Pancreas (tissue), 10 donors: ENCODE results near the gene PLD4. TPM values are rescaled to one million over a fixed set of nuclear protein-coding genes. Genes with fewer than 3 reads are reported as not detected.

Experiments used
- ATAC-seq, 4 donors: fragments of 200-7000 bp; cut with Tn5 transposase; one replicate each; pipeline versions ENCODE4 v1.8.0 to v1.9.1; 2020; ENCODE audit warnings: mild to moderate bottlenecking in 4 of 4, moderate library complexity in 4 of 4
- DNase-seq, 6 donors: peaks; one replicate each; pipeline ENCODE4 v3.0.0-alpha.2; 2020
- FAIRE-seq: peaks from 2 replicates; lab custom pipeline; 2012; peaks lifted over from hg19 to GRCh38; lab: Jason Lieb, UNC
- H3K27ac ChIP-seq, 4 donors: fragments of 200-600 bp; sonication (generic); 1 replicate in 3 of 4; 2 replicates in 1 of 4; pipeline versions ENCODE4 v1.5.0 to v1.8.0; 2020
- H3K27me3 ChIP-seq, 4 donors: fragments of 200-600 bp; one replicate each; pipeline ENCODE4 v1.8.0; 2021
- H3K36me3 ChIP-seq, 3 donors: fragments of 200-600 bp; sonication (generic) in 1 of 3; one replicate each; pipeline versions ENCODE4 v1.5.0 to v1.8.0; 2020 to 2021
- H3K4me1 ChIP-seq, 3 donors: fragments of 200-600 bp; one replicate each; pipeline ENCODE4 v1.8.0; 2021
- H3K4me3 ChIP-seq, 4 donors: fragments of 200-600 bp; sonication (generic) in 2 of 4; one replicate each; pipeline versions ENCODE4 v1.5.0 to v1.8.0; 2020 to 2021
- H3K9me3 ChIP-seq, 4 donors: fragments of 200-600 bp; one replicate each; pipeline ENCODE4 v1.8.0; 2021
- CTCF ChIP-seq, 4 donors: fragments of 200-600 bp; sonication (generic) in 3 of 4; IDR thresholded peaks; one replicate each; pipeline versions ENCODE4 v1.5.0 to v1.8.0; 2021; ENCODE audit warnings: antibody characterized with exemption in 4 of 4
- WGBS, 2 donors: extraction: QIAGEN DNeasy Blood & Tissue Kit; methylation state at CpG; one replicate each; pipeline ENCODE4 v1.1.7; 2013; 5-methylcytosine and 5-hydroxymethylcytosine counted together
- intact Hi-C, 3 donors: fragments of 100-400 bp; cut with DNase I; formaldehyde crosslinking; loops; one replicate each; pipeline versions ENCODE4 v1.11.1 to v1.14.2; 2022
- polyA plus RNA-seq, 2 donors: library from polyadenylated mRNA; stranded (reverse); fragments of 200-250 nt; gene quantifications; one replicate each; pipeline ENCODE4 v1.2.3, GENCODE V29; 2013
- total RNA-seq, 6 donors: library from RNA; stranded (reverse); fragmentation: NEBNext Ultra II Directional in 4 of 6; extraction: Animal tissue kit (Norgen Biotek cat#: 25700) in 4 of 6; gene quantifications; one replicate each; pipeline versions ENCODE4 v1.2.1 to v1.2.4, GENCODE V29; 2021 to 2023
- donor health status: healthy with polysubstance abuse.
- donor health status: DM: no; HTN: no; CAD: no; lungs with moderate emphysema.
- donor health status: DM: no; HTN: no; CAD: no.
- donor health status: control.
- donor health status: control.
- donor health status: Bipolar disorder and iron deficiency.
- donor health status: DM: yes; HTN: yes; CAD: no.
- donor health status: DM: no; HTN: no; CAD: no.
- donor health status: DM: no; HTN: no; CAD: no.
- donor health status: DM: yes; HTN: yes; CAD: no.

The PLD4 gene
- total and polyA plus RNA-seq, 8 donors = 0.19 to 12.5 (median 0.52) TPM

DNA sequence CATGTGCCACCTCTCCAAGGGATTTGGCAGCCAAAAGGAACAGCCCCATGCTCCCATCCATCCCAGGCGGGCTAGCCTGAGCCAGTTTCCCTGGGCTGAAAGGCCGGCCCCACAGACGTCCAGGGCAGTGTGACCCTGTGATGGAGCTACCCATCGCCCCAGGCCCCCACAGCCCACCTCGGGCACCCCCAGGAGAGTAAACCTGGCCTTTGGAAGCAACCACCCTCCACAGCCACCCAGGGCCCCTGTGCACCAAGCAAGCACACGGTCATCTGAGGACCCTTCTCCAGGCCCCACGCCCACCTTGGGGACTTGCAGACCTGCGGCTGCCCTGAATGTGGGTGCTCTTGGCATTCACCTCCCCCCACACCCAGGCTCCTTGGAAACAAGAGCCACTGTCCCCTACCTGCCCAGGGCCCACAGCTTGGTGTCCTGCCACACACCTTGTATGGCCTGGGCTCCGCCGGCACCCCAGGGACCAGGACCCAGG, 45.1 kb downstream of the PLD4 start:
- peaks cover 21 to 24% (median 23%) of the 10 kb centered on the region in 3 donors for H3K4me1 ChIP-seq
- no peak overlapping the region for H3K27ac ChIP-seq

DNA sequence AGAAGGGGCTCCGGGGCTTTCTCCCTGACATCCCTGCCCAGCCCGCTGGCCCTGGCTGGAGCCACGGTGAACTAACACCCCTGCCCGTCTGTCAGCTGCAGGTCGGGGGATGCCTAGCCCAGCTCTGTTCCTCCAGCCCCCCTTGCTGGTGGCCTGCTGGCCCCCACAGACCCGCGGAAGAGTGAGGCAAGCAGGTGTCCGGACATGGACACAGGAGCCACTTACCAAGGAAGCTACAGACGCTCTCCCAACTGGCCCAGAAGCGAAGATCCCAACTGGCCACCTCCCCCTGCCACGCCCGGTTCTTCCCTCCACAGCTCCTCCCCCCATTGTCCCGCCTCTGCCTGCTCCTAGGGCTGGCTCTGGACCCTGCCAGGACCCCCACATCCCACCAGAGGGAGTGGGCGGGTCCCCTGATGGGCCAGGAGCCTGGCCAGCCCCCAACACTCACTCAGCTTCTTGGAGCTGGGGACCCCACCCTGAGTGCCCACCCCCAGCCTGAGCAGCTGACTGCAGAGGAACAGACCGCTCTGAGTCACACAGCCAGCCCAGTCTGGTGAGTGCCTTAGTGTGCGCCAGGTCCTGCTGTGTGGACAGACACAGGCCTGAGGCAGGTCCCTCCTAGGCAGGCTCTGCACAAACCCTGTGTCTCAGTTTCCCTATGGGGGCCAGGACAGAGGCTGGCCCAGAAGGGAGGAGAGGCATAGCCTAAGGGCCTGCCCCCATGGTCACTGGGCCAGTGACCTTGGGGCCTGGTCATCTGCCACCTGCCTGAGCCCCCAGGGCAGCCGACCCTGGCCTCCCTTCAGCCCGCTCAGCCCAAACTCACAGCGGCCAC, 45.8 kb downstream of the PLD4 start:
- TF ChIP-seq CTCF (IDR thresholded peaks at IDR 0.05) = no peak
- Histone ChIP-seq H3K27ac (no peak overlapping the region), H3K9me3 (no peaks in the 10 kb centered on the region), H3K36me3 (no peaks in the 10 kb centered on the region), H3K4me1 (peaks cover 21 to 25% (median 24%) of the 10 kb centered on the region in 3 donors), H3K27me3 (no peaks in the 10 kb centered on the region), H3K4me3 (no peak overlapping the region)
- WGBS, 2 donors = 81 to 88% methylated on average over 17 to 19 of the region's 19 CpGs
- DNase-seq (peak in 4 of 6 donors; percentile 23 to 74 (median 45)), ATAC-seq (no peak), FAIRE-seq (no peak)
- intact Hi-C loops = no loop called here

More for the DNA sequence above, 45.1 kb downstream of the PLD4 start:
- ATAC-seq = no peak
- H3K36me3 ChIP-seq = no peaks in the 10 kb centered on the region
- no peak for FAIRE-seq
- WGBS, 2 donors = 85 to 88% methylated on average over 10 of the region's 10 CpGs
- H3K27me3 ChIP-seq = no peaks in the 10 kb centered on the region
- H3K4me3 ChIP-seq = no peak overlapping the region
- H3K9me3 ChIP-seq = no peaks in the 10 kb centered on the region
- intact Hi-C loops = no loop called here
- peak in 3 of 6 donors; percentile 28 to 58 (median 53) for DNase-seq
- no peak for TF ChIP-seq CTCF (IDR thresholded peaks at IDR 0.05)

DNA sequence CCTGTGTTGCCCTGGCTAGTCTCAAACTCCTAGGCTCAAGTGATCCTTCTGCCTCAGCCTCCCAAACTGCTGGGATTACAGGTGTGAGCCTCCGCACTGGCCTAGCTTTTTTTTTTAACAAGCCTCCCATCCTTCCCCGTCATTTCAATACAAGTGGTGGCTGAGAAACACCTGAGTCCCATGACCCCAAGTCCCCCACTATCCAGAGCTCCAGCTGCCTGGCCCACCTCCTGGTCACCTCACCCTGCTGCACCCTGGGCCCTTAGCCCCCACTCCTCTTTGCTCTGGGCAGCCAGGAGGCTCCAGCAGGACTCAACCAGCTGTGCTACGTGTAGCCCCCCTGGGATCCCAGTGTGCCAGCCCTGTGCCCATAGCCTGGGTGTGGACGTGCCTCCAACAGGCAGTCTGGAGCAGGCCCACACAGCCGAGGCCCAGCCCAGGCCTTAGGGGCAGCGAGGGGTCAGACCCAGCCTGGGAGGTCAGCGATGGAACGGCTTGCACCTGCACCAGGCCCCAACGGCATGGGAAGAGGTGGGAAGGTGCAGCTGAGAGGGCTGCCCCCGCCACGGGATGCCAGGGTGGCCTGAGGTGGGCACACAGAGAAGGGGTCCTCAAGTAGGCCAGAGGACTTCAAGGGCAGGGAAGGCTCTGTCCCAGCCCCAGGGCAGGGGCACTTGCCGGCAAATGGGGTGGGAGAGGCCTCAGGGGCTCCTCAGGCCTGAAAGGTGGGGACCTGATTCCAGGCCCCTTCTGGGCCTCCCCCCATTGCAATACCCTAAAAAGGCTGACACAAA, 47.0 kb downstream of the PLD4 start:
- no peak for TF ChIP-seq CTCF (IDR thresholded peaks at IDR 0.05)
- ATAC-seq (no peak), DNase-seq (peak in 3 of 6 donors; percentile 33 to 79 (median 56)), FAIRE-seq (no peak)
- Histone ChIP-seq H3K9me3 (no peaks in the 10 kb centered on the region), H3K36me3 (no peaks in the 10 kb centered on the region), H3K27ac (peak overlapping the region in 2 of 4 donors; percentile 62 to 71), H3K4me1 (peaks cover 25 to 34% (median 25%) of the 10 kb centered on the region in 3 donors), H3K4me3 (no peak overlapping the region), H3K27me3 (no peaks in the 10 kb centered on the region)
- intact Hi-C loops = no loop called here
- WGBS, 2 donors = 91% methylated on average over 10 to 12 of the region's 12 CpGs

DNA sequence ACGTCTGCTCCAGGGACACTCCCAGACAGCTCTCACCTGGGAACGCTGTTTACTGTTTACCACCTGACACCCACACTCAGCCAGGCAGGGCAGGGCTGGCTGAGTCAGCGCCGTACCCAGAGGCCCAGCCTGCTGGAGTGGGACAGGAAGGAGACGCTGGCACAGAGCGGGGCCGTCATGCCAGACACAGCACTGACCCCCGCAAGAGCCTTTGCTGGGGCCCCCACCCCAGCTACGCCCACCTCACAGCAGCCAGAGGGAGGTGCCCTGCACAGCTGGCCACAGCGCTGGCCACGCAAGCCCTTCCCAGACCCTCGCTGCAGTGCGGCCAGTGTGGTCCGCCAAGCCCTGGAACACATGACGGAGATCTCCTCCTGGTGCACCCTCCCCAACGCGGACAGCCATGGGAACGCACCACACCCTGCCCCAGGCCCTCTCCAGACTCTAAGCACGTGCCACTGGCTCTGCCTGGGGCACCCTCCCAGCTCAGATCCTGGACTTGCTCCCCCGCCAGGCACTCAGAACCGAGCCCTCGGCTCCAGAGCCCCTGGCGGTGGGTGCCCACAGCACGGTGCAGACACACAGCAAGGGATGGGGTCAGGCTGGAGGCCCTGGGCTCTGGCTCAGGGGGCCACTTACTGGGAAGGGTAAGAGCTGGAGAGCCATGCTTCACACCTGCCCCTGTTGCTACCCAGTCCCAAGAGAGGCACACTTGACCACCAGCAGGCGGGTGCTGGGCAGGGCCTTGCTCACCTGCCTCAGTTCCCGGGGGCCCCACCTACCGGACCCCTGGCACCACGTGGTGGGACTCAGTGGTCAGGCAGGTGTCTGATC, 47.8 kb downstream of the PLD4 start:
- Histone ChIP-seq H3K27ac (peak overlapping the region; percentile 7 to 71 (median 56)), H3K4me3 (no peak overlapping the region), H3K27me3 (no peaks in the 10 kb centered on the region), H3K36me3 (no peaks in the 10 kb centered on the region), H3K4me1 (peaks cover 25 to 37% (median 25%) of the 10 kb centered on the region in 3 donors), H3K9me3 (no peaks in the 10 kb centered on the region)
- ATAC-seq = peak; percentile 50 to 69 (median 64)
- no peak for FAIRE-seq
- DNase-seq = peak in 5 of 6 donors; percentile 53 to 82 (median 72)
- no peak for TF ChIP-seq CTCF (IDR thresholded peaks at IDR 0.05)
- intact Hi-C loops = no loop called here
- 60 to 65% methylated on average over 28 of the region's 28 CpGs for WGBS, 2 donors
